Transverse colon (tissue), 4 donors: ENCODE data around the gene DENND1A. TPM values are rescaled to one million over a fixed set of nuclear protein-coding genes. Genes with fewer than 3 reads are reported as not detected.

Experiments used
- DNase-seq: peaks from one replicate; pipeline ENCODE4 v3.0.0-alpha.2; 2019
- H3K27ac ChIP-seq, 4 donors: fragments of 200-600 bp; sonication (generic); 2 replicates each; pipeline ENCODE4 v1.5.1; 2016 to 2018; ENCODE audit warnings: inconsistent platforms in 4 of 4
- H3K27me3 ChIP-seq: fragments of 200-600 bp; sonication (generic); 2 replicates; pipeline ENCODE4 v1.5.1; 2017; ENCODE audit warnings: inconsistent platforms
- H3K36me3 ChIP-seq, 4 donors: fragments of 200-600 bp; sonication (generic); 2 replicates each; pipeline ENCODE4 v1.5.1; 2017 to 2019; ENCODE audit warnings: inconsistent platforms in 4 of 4
- H3K4me1 ChIP-seq, 4 donors: fragments of 200-600 bp; sonication (generic); 2 replicates each; pipeline ENCODE4 v1.5.1; 2017 to 2020; ENCODE audit warnings: inconsistent platforms in 4 of 4
- H3K4me3 ChIP-seq, 4 donors: fragments of 200-600 bp; sonication (generic); 1 replicate in 1 of 4; 2 replicates in 3 of 4; pipeline versions ENCODE4 v1.5.1 to v1.6.1; 2017 to 2019; ENCODE audit warnings: inconsistent platforms in 4 of 4
- H3K9me3 ChIP-seq, 2 donors: fragments of 200-600 bp; sonication (generic); 2 replicates each; pipeline ENCODE4 v1.5.1; 2017 to 2019; ENCODE audit warnings: inconsistent platforms in 2 of 2
- EP300 ChIP-seq: sonication (generic); formaldehyde crosslinking; IDR thresholded peaks from one replicate; pipeline ENCODE4 v1.6.1; 2017; ENCODE audit warnings: antibody characterized with exemption, low read depth
- POLR2A ChIP-seq: fragments of 450-650 bp; IDR thresholded peaks from one replicate; pipeline ENCODE4 v1.6.1; 2016; ENCODE audit warnings: antibody characterized with exemption, mild to moderate bottlenecking, moderate library complexity
- POLR2AphosphoS5 ChIP-seq, 3 donors: sonication (generic); formaldehyde crosslinking; IDR thresholded peaks; one replicate each; pipeline ENCODE4 v1.6.1; 2016; ENCODE audit warnings: antibody characterized with exemption in 3 of 3
- WGBS, 2 donors: methylation state at CpG; one replicate each; pipeline ENCODE4 v1.1.5; 2018; ENCODE audit warnings: low coverage in 1 of 2; 5-methylcytosine and 5-hydroxymethylcytosine counted together
- in situ Hi-C, 4 donors: fragments of 200-750 bp; cut with MboI; loops; one replicate each; pipeline versions ENCODE4 v1.15.0 to v1.15.1; 2017; ENCODE audit warnings: low sequenced_read_pairs in 3 of 4, low pct_ligation_motif_present in 1 of 4, low pct_unique_long_range_greater_than_20kb in 1 of 4
- intact Hi-C: fragments of 100-400 bp; cut with DNase I; formaldehyde crosslinking; loops from one replicate; pipeline ENCODE4 v1.15.1; 2023; ENCODE audit warnings: low total_unique reads
- total RNA-seq, 4 donors: library from RNA; depleted of rRNA; stranded (reverse); fragments of >200 nt; gene quantifications; one replicate each; pipeline ENCODE4 v1.1.0, GENCODE V29; 2016
- TF ChIP-seq, protein P1 (sequence below), 5 experiments: fragments of 200-600 bp in 3 of 5; fragments of 450-650 bp in 2 of 5; sonication (generic) in 3 of 5; IDR thresholded peaks; 1 replicate in 2 of 5; 2 replicates in 3 of 5; pipeline ENCODE4 v1.5.1; 2016 to 2017; ENCODE audit warnings: antibody characterized with exemption in 5 of 5, inconsistent platforms in 3 of 5, mild to moderate bottlenecking in 2 of 5, moderate library complexity in 1 of 5

Gene DENND1A
- total RNA-seq, 4 donors from 2014 or later, result 12.5 to 78.6 (median 40.0) TPM

DNA sequence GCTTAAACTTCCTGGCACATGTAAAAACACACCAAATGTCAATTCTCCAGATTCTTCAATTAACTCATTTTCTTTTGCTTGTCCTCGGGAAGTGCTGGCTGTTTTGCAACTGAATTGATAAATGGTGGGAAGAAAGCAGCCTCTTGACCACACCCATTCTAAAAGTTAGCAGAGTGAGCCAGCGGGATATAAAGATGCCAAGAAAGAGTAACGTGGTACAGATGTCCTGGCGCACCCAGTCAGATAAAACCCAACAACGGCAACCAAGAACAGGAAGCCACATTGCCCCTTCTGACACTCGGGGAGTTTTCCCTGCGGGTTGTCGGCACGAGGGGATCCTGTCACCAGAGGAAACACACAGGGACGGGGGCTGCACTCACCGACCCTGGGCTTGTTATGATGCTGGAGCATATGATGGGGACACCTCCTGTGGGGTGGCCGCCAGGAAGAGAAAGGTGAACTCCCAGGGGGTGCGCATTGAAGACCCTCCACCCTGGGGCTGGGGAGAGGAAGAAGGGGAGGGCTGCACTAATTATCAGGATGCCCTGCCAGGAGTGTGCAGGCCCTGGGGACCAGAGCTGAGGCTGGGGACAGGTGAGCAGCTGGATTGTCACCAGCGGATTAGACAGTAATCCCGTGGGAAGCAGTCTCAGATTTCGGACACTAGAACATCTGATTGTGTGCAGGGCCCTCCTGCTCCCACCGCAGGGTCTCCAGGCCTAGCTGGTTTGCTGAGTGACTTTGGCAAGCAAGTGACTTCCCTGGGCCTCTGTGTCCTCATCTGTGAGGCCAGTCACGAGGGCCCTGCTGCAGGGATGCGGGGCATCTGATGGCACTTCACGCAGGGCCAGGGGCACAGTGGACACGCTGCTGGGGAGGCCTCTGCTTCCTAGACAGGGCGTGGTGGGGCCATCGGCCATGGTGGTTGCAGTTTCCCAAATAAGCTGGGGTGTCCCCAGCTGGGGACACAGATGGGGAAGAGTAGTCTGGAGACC, 514.7 kb downstream of the DENND1A start:
- DNase-seq, result no peak
- Histone ChIP-seq H3K27me3 (no peaks in the 10 kb centered on the region), H3K9me3 (no peaks in the 10 kb centered on the region), H3K36me3 (no peaks in the 10 kb centered on the region), H3K4me3 (no peak overlapping the region), H3K27ac (no peak overlapping the region), H3K4me1 (no peaks in the 10 kb centered on the region)
- in situ Hi-C loops (loop anchor here in 3 of 4 donors (25.0 kb wide), 1 partner anchor 622 kb away; no protein-coding TSS in a partner anchor), intact Hi-C loops (no loop called here)
- TF ChIP-seq EP300 (no peak), POLR2A (no peak), POLR2AphosphoS5 (IDR thresholded peaks at IDR 0.05) (no peak)
- TF ChIP-seq, protein P1, sequence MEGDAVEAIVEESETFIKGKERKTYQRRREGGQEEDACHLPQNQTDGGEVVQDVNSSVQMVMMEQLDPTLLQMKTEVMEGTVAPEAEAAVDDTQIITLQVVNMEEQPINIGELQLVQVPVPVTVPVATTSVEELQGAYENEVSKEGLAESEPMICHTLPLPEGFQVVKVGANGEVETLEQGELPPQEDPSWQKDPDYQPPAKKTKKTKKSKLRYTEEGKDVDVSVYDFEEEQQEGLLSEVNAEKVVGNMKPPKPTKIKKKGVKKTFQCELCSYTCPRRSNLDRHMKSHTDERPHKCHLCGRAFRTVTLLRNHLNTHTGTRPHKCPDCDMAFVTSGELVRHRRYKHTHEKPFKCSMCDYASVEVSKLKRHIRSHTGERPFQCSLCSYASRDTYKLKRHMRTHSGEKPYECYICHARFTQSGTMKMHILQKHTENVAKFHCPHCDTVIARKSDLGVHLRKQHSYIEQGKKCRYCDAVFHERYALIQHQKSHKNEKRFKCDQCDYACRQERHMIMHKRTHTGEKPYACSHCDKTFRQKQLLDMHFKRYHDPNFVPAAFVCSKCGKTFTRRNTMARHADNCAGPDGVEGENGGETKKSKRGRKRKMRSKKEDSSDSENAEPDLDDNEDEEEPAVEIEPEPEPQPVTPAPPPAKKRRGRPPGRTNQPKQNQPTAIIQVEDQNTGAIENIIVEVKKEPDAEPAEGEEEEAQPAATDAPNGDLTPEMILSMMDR (IDR thresholded peaks at IDR 0.05), result no peak
- 67 to 87% methylated on average over 1 to 23 of the region's 23 CpGs for WGBS, 2 donors

DNA sequence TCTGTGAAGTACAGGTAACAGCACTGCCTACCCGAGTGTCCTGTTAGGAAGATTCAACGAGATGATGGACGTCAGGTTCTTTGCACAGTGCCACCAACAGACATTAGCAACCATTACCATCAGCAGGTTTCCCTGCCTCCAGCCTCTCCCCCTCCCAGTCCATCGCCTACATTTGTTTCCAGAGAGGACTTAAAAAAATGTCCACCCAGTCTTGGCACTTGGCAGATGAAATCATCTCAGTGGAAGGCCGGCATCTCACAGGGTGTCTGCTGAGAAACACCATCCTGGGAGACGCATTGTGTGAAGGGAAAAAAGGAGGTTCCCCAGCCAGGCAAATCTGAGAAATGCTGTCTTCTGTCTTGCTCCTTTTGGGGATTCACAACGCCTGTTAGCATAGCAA, 515.7 kb downstream of the DENND1A start:
- Histone ChIP-seq H3K36me3 (no peaks in the 10 kb centered on the region), H3K9me3 (no peaks in the 10 kb centered on the region), H3K27ac (no peak overlapping the region), H3K4me1 (no peaks in the 10 kb centered on the region), H3K4me3 (no peak overlapping the region), H3K27me3 (no peaks in the 10 kb centered on the region)
- TF ChIP-seq POLR2A (no peak), EP300 (no peak), POLR2AphosphoS5 (IDR thresholded peaks at IDR 0.05) (no peak)
- TF ChIP-seq, protein P1 (IDR thresholded peaks at IDR 0.05), result no peak
- DNase-seq, result no peak
- in situ Hi-C loops, result loop anchor here in 3 of 4 donors (25.0 kb wide), 1 partner anchor 623 kb away; no protein-coding TSS in a partner anchor
- WGBS, 2 donors, result 87% methylated on average over 7 of the region's 7 CpGs; no CpG with 5 or more reads in 1 of the 2 donors
- intact Hi-C loops, result no loop called here

DNA sequence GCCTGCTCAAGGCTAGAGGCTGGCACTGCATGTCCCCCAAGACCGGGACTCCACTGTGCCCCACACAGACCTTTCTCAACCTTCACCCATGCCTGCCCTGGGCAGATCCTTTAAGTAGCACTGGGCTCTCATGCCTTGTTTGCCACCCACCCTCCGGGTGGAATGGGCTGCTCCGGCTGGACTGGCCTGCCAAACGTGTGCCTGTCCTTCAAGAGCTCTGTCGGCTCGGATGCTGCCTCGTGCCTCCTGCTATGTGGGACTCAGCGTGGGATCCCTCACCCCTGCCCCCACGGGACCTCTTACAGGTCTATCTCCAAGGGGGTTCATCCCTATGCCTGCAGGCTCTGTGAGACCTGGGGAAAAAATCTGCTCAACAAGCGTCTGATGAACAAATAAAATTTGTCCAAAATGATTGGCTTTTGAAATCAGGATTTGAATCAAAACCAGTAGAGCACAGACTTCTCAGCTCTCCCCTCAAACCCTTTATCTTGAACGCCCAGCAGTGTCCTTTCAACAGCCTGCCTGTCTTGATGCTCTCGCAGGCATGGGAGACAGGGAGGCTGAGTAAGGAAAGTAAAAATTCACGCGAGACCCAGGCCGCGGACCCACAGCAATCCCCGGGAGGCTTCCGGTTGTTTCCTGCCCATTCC, 517.6 kb downstream of the DENND1A start:
- no peak for DNase-seq
- Histone ChIP-seq H3K4me3 (no peak overlapping the region), H3K36me3 (no peaks in the 10 kb centered on the region), H3K27me3 (no peaks in the 10 kb centered on the region), H3K9me3 (no peaks in the 10 kb centered on the region), H3K27ac (no peak overlapping the region), H3K4me1 (no peaks in the 10 kb centered on the region)
- WGBS, 2 donors, result 90 to 100% methylated on average over 2 to 16 of the region's 18 CpGs
- in situ Hi-C loops, result loop anchor here in 3 of 4 donors (25.0 kb wide), 1 partner anchor 625 kb away; no protein-coding TSS in a partner anchor
- intact Hi-C loops, result no loop called here
- TF ChIP-seq POLR2AphosphoS5 (IDR thresholded peaks at IDR 0.05), result no peak
- TF ChIP-seq POLR2A, result no peak
- TF ChIP-seq, protein P1 (IDR thresholded peaks at IDR 0.05), result no peak
- TF ChIP-seq EP300, result no peak

DNA sequence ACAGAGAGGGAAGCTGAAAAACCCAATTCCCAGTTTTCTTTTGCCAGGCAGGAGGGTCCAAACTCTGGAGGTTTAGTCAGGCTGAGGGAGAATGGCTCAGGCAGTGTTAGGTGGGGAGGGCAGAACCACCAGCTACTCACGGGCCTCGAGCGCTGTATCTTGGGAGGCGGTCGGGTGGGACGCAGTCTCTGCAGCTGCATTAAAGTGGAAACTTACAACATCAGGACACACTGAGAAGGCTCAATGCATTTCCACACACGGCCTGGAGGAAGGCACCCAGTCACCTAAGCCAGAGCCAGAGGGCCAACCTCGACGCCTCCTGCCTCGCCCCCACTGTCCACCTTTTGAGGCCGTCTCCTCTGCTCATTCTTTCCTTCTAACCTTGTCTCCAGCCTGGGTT, 518.3 kb downstream of the DENND1A start:
- Histone ChIP-seq H3K27ac (no peak overlapping the region), H3K36me3 (no peaks in the 10 kb centered on the region), H3K9me3 (no peaks in the 10 kb centered on the region), H3K27me3 (no peaks in the 10 kb centered on the region), H3K4me3 (no peak overlapping the region), H3K4me1 (no peaks in the 10 kb centered on the region)
- DNase-seq, result no peak
- intact Hi-C loops, result no loop called here
- TF ChIP-seq EP300 (no peak), POLR2A (no peak), POLR2AphosphoS5 (IDR thresholded peaks at IDR 0.05) (no peak)
- TF ChIP-seq, protein P1 (IDR thresholded peaks at IDR 0.05), result no peak
- 94% methylated on average over 11 of the region's 11 CpGs; no CpG with 5 or more reads in 1 of the 2 donors for WGBS, 2 donors
- in situ Hi-C loops, result loop anchor here in 3 of 4 donors (25.0 kb wide), 1 partner anchor 626 kb away; no protein-coding TSS in a partner anchor
